ENCODE data around the gene INSR. TPM values are rescaled to one million over a fixed set of nuclear protein-coding genes. Genes with fewer than 3 reads are reported as not detected.

Gene INSR
- total RNA-seq, 1 donor from 2014 or later: 37.5 TPM

GRCh38 chr19:7076151-7076550, 218.1 kb downstream of the INSR start:
- no peaks in the 10 kb centered on the region for H3K4me1 ChIP-seq
- intact Hi-C loops (cut with DNase I): no loop called here
- H3K36me3 ChIP-seq: peaks cover 97% of the 10 kb centered on the region
- no peak for TF ChIP-seq CTCF (IDR thresholded peaks at IDR 0.05)
- DNase-seq (no peak), ATAC-seq (no peak)
- peaks cover 38% of the 10 kb centered on the region for H3K9me3 ChIP-seq
- H3K27me3 ChIP-seq: no peaks in the 10 kb centered on the region
- H3K4me3 ChIP-seq: no peak overlapping the region
- H3K27ac ChIP-seq: no peak overlapping the region

- Histone ChIP-seq H3K27me3 (no peaks in the 10 kb centered on the region), H3K27ac (no peak overlapping the region), H3K9me3 (peaks cover 26% of the 10 kb centered on the region), H3K36me3 (peaks cover 88% of the 10 kb centered on the region), H3K4me3 (no peak overlapping the region), H3K4me1 (peaks cover 8% of the 10 kb centered on the region)
- no peak for TF ChIP-seq CTCF (IDR thresholded peaks at IDR 0.05)
- DNase-seq (no peak), ATAC-seq (no peak)
- intact Hi-C loops (cut with DNase I): no loop called here
Observed at GRCh38 chr19:7074705-7075282, 219.4 kb downstream of the INSR start.

GRCh38 chr19:7072541-7072940, 221.7 kb downstream of the INSR start:
- H3K36me3 ChIP-seq: peaks cover 66% of the 10 kb centered on the region
- ATAC-seq: no peak
- no peak for TF ChIP-seq CTCF (IDR thresholded peaks at IDR 0.05)

GRCh38 chr19:7069904-7070226, 224.3 kb downstream of the INSR start:
- DNase-seq (no peak), ATAC-seq (no peak)
- Histone ChIP-seq H3K27me3 (no peaks in the 10 kb centered on the region), H3K4me3 (peak overlapping the region; percentile 99), H3K9me3 (no peaks in the 10 kb centered on the region), H3K27ac (peak overlapping the region; percentile 89), H3K4me1 (peaks cover 8% of the 10 kb centered on the region), H3K36me3 (peaks cover 39% of the 10 kb centered on the region)
- no peak for TF ChIP-seq CTCF (IDR thresholded peaks at IDR 0.05)
- intact Hi-C loops (cut with DNase I): no loop called here

More at GRCh38 chr19:7072541-7072940, 221.7 kb downstream of the INSR start:
- H3K4me3 ChIP-seq: no peak overlapping the region
- intact Hi-C loops (cut with DNase I): no loop called here
- H3K9me3 ChIP-seq: peaks cover 4% of the 10 kb centered on the region
- DNase-seq: no peak
- no peak overlapping the region for H3K27ac ChIP-seq
- peaks cover 8% of the 10 kb centered on the region for H3K4me1 ChIP-seq
- H3K27me3 ChIP-seq: no peaks in the 10 kb centered on the region

- peak within 1 kb of the TSS; percentile 89 for H3K27ac ChIP-seq
- no peaks in the 10 kb centered on the region for H3K9me3 ChIP-seq
- H3K27me3 ChIP-seq: no peaks in the 10 kb centered on the region
- DNase-seq: peak; percentile 99
- intact Hi-C loops (cut with DNase I): no loop called here
- peaks cover 8% of the 10 kb centered on the region for H3K4me1 ChIP-seq
- H3K36me3 ChIP-seq: peaks cover 36% of the 10 kb centered on the region
- ATAC-seq: peak; percentile 99
- peak within 1 kb of the TSS; percentile 99 for H3K4me3 ChIP-seq
- TF ChIP-seq CTCF (IDR thresholded peaks at IDR 0.05): no peak
Observed at GRCh38 chr19:7069042-7069903, 224.9 kb downstream of the INSR start, which contains the start of gene ZNF557. TSS of gene ZNF557 (plus strand) at chr19:7069703. CDS start at chr19:7075075, 5,372 bp downstream.
